Measurements from ENCODE around the gene B3GAT1.

Gene B3GAT1

GRCh38 chr11:134401825-134402809 lies 9.9 kb downstream of the B3GAT1 start:
- Histone ChIP-seq H3K9ac (ENCODE audit: low read depth, low read length) (no peak overlapping the region), H3K4me1 (ENCODE audit: insufficient read depth, low read length) (no peaks in the 10 kb centered on the region), H3K79me2 (ENCODE audit: insufficient read depth, low read length) (no peaks in the 10 kb centered on the region), H4K20me1 (ENCODE audit: insufficient read depth, low read length) (no peaks in the 10 kb centered on the region), H3K27me3 (ENCODE audit: insufficient read depth, low read length, poor library complexity) (no peaks in the 10 kb centered on the region), H3K9me3 (ENCODE audit: insufficient read depth, low read length, severe bottlenecking) (no peaks in the 10 kb centered on the region), H3K27ac (ENCODE audit: low read length) (no peak overlapping the region), H3K36me3 (ENCODE audit: insufficient read depth, low read length) (no peaks in the 10 kb centered on the region), H2AFZ (ENCODE audit: low read depth, low read length) (no peak overlapping the region), H3K4me2 (ENCODE audit: insufficient read depth, low read length) (no peak overlapping the region), H3K4me3 (ENCODE audit: low read depth in 1 of 2, low read length in 2 of 2) (no peak overlapping the region)
- no peak for DNase-seq
- no peak for TF ChIP-seq CTCF (IDR thresholded peaks at IDR 0.05; ENCODE audit: borderline replicate concordance, extremely low read depth, low read length, poor library complexity, severe bottlenecking)
- TF ChIP-seq EZH2 (IDR thresholded peaks at IDR 0.05; ENCODE audit: borderline replicate concordance, low read depth, low read length, severe bottlenecking) = no peak
- no peak for ATAC-seq (ENCODE audit: insufficient read depth, low read depth)

GRCh38 chr11:134399996-134400395 lies 12.0 kb downstream of the B3GAT1 start:
- H3K4me2 ChIP-seq (ENCODE audit: insufficient read depth, low read length) = no peak overlapping the region
- H3K9ac ChIP-seq (ENCODE audit: low read depth, low read length) = no peak overlapping the region
- TF ChIP-seq EZH2 (IDR thresholded peaks at IDR 0.05; ENCODE audit: borderline replicate concordance, low read depth, low read length, severe bottlenecking) (no peak), CTCF (IDR thresholded peaks at IDR 0.05; ENCODE audit: borderline replicate concordance, extremely low read depth, low read length, poor library complexity, severe bottlenecking) (no peak)
- H3K4me1 ChIP-seq (ENCODE audit: insufficient read depth, low read length) = no peaks in the 10 kb centered on the region
- DNase-seq (no peak), ATAC-seq (ENCODE audit: insufficient read depth, low read depth) (no peak)
- H3K79me2 ChIP-seq (ENCODE audit: insufficient read depth, low read length) = no peaks in the 10 kb centered on the region
- H2AFZ ChIP-seq (ENCODE audit: low read depth, low read length) = no peak overlapping the region
- H4K20me1 ChIP-seq (ENCODE audit: insufficient read depth, low read length) = no peaks in the 10 kb centered on the region
- no peaks in the 10 kb centered on the region for H3K27me3 ChIP-seq (ENCODE audit: insufficient read depth, low read length, poor library complexity)
- H3K4me3 ChIP-seq (ENCODE audit: low read depth in 1 of 2, low read length in 2 of 2) = no peak overlapping the region
- H3K27ac ChIP-seq (ENCODE audit: low read length) = no peak overlapping the region
- no peaks in the 10 kb centered on the region for H3K9me3 ChIP-seq (ENCODE audit: insufficient read depth, low read length, severe bottlenecking)
- H3K36me3 ChIP-seq (ENCODE audit: insufficient read depth, low read length) = no peaks in the 10 kb centered on the region

- no peaks in the 10 kb centered on the region for H3K4me1 ChIP-seq (ENCODE audit: insufficient read depth, low read length)
- no peak for ATAC-seq (ENCODE audit: insufficient read depth, low read depth)
- no peaks in the 10 kb centered on the region for H3K79me2 ChIP-seq (ENCODE audit: insufficient read depth, low read length)
- no peak overlapping the region for H3K4me2 ChIP-seq (ENCODE audit: insufficient read depth, low read length)
- H3K9ac ChIP-seq (ENCODE audit: low read depth, low read length) = no peak overlapping the region
- no peak overlapping the region for H3K4me3 ChIP-seq (ENCODE audit: low read depth in 1 of 2, low read length in 2 of 2)
- TF ChIP-seq EZH2 (IDR thresholded peaks at IDR 0.05; ENCODE audit: borderline replicate concordance, low read depth, low read length, severe bottlenecking) (no peak), CTCF (IDR thresholded peaks at IDR 0.05; ENCODE audit: borderline replicate concordance, extremely low read depth, low read length, poor library complexity, severe bottlenecking) (no peak)
- no peak overlapping the region for H3K27ac ChIP-seq (ENCODE audit: low read length)
- H4K20me1 ChIP-seq (ENCODE audit: insufficient read depth, low read length) = no peaks in the 10 kb centered on the region
- H3K27me3 ChIP-seq (ENCODE audit: insufficient read depth, low read length, poor library complexity) = no peaks in the 10 kb centered on the region
- no peak for DNase-seq
- H2AFZ ChIP-seq (ENCODE audit: low read depth, low read length) = no peak overlapping the region
- no peaks in the 10 kb centered on the region for H3K9me3 ChIP-seq (ENCODE audit: insufficient read depth, low read length, severe bottlenecking)
- no peaks in the 10 kb centered on the region for H3K36me3 ChIP-seq (ENCODE audit: insufficient read depth, low read length)
These were observed 12.8 kb downstream of the B3GAT1 start for GRCh38 chr11:134399293-134399654.

Measured in DND-41 (cell line).